Measurements from ENCODE around the gene TSHZ2.

- no peak for TF ChIP-seq POLR2A (IDR thresholded peaks at IDR 0.05)
- TF ChIP-seq CTCF (IDR thresholded peaks at IDR 0.05): no peak
Observed at GRCh38 chr20:53269380-53269779, 297.2 kb downstream of the TSHZ2 start.

Measured in breast epithelium (tissue), 3 donors.